HG03558 (cell line): ENCODE data around the gene SH2D2A.

Source experiments
- ATAC-seq: cut with Tn5 transposase; IDR thresholded peaks from one replicate; pipeline ENCODE4 v1.9.1; 2021; ENCODE audit warnings: moderate number of reproducible peaks; ENCODE audit not compliant: unreplicated experiment; ENCODE audit errors: extremely low read depth

The SH2D2A gene

GRCh38 chr1:156828400-156829124 lies 11.9 kb upstream of the SH2D2A start:
- no peak for ATAC-seq

- ATAC-seq, result no peak
Measured at GRCh38 chr1:156826630-156827029, 10.0 kb upstream of the SH2D2A start.

- no peak for ATAC-seq
Measured at GRCh38 chr1:156823210-156823790, 6.7 kb upstream of the SH2D2A start.

GRCh38 chr1:156822680-156823079 lies 6.0 kb upstream of the SH2D2A start:
- no peak for ATAC-seq

- ATAC-seq, result no peak
Measured at GRCh38 chr1:156821801-156822200, 5.2 kb upstream of the SH2D2A start.

- ATAC-seq, result no peak
Measured at GRCh38 chr1:156815961-156816422, 656 bp downstream of the SH2D2A start.

- ATAC-seq, result no peak
Measured at GRCh38 chr1:156815307-156815826, 1.3 kb downstream of the SH2D2A start.

GRCh38 chr1:156814571-156815260 lies 1.9 kb downstream of the SH2D2A start:
- no peak for ATAC-seq

GRCh38 chr1:156813750-156814570 lies 2.7 kb downstream of the SH2D2A start:
- no peak for ATAC-seq

- no peak for ATAC-seq
Measured at GRCh38 chr1:156813298-156813697, 3.4 kb downstream of the SH2D2A start.

GRCh38 chr1:156812293-156812990 lies 4.2 kb downstream of the SH2D2A start:
- no peak for ATAC-seq

GRCh38 chr1:156811168-156811567 lies 5.5 kb downstream of the SH2D2A start:
- no peak for ATAC-seq

- no peak for ATAC-seq
Measured at GRCh38 chr1:156809711-156810366, 6.8 kb downstream of the SH2D2A start.

GRCh38 chr1:156809281-156809680 lies 7.4 kb downstream of the SH2D2A start:
- ATAC-seq, result no peak

- no peak for ATAC-seq
Measured at GRCh38 chr1:156808186-156809030, 8.2 kb downstream of the SH2D2A start.

- ATAC-seq, result no peak
Measured at GRCh38 chr1:156807627-156808026, 9.0 kb downstream of the SH2D2A start.

- ATAC-seq, result no peak
Measured at GRCh38 chr1:156806512-156807440, 9.9 kb downstream of the SH2D2A start.
